Activated CD4-positive, alpha-beta T cell treated with anti-CD3 and anti-CD28 coated beads for 36 hours (primary cell): Measurements from ENCODE around the gene APOM. TPM values are rescaled to one million over a fixed set of nuclear protein-coding genes. Genes with fewer than 3 reads are reported as not detected.

Experiments
- ATAC-seq: fragments of 200-7000 bp; cut with Tn5 transposase; one replicate; pipeline ENCODE4 v1.10.0; 2021; ENCODE audit warnings: mild to moderate bottlenecking, moderate library complexity
- CTCF ChIA-PET: fragments of 350-600 bp; sonication (Branson Sonifier 250); formaldehyde crosslinking; loops from one replicate; lab custom pipeline; 2021; ENCODE audit warnings: antibody characterized with exemption; lab: Charles Lee
- POLR2A ChIA-PET: fragments of 350-600 bp; sonication (Branson Sonifier 250); formaldehyde crosslinking; loops from one replicate; lab custom pipeline; 2021; ENCODE audit warnings: antibody characterized with exemption, inconsistent platforms; lab: Charles Lee
- DNase-seq: peaks from one replicate; pipeline ENCODE4 v3.0.0-alpha.2; 2020
- H3K27ac Mint-ChIP-seq: one replicate; pipeline ENCODE4 v1.8.0; 2021; ENCODE audit warnings: mixed read lengths
- H3K27me3 Mint-ChIP-seq: one replicate; pipeline ENCODE4 v1.8.0; 2021; ENCODE audit warnings: mixed read lengths
- H3K36me3 Mint-ChIP-seq: one replicate; pipeline ENCODE4 v1.8.0; 2021; ENCODE audit warnings: low read depth, mixed read lengths
- H3K4me1 Mint-ChIP-seq: one replicate; pipeline ENCODE4 v1.8.0; 2021; ENCODE audit warnings: mixed read lengths
- H3K4me3 Mint-ChIP-seq: one replicate; pipeline ENCODE4 v1.8.0; 2021; ENCODE audit warnings: mild to moderate bottlenecking, moderate library complexity, mixed read lengths
- H3K9me3 Mint-ChIP-seq: one replicate; pipeline ENCODE4 v1.8.0; 2021; ENCODE audit warnings: low read depth, mixed read lengths
- intact Hi-C, 2 experiments: fragments of 100-400 bp; cut with DNase I in 1 of 2; cut with micrococcal nuclease in 1 of 2; formaldehyde crosslinking; loops; one replicate each; pipeline versions ENCODE4 v1.14.2 to v1.15.1; 2022 to 2024; cut with DNase I, micrococcal nuclease
- total RNA-seq, 2 experiments: library from RNA; stranded (reverse); gene quantifications; one replicate each; pipeline ENCODE4 v1.2.3, GENCODE V29; 2021

The APOM gene
- total RNA-seq, 2 experiments from 2014 or later: 3.4 to 4.0 TPM

GRCh38 chr6:31692353-31692752 lies 36.7 kb downstream of the APOM start:
- intact Hi-C loops: no loop called here
- ChIA-PET CTCF (interaction anchor here (1.1 to 1.2 kb wide), 2 partner anchors 78 to 138 kb away, joined by 3 read pairs; no protein-coding TSS in a partner anchor), POLR2A (no interaction called here)
- H3K9me3 Mint-ChIP-seq: no peaks in the 10 kb centered on the region
- H3K36me3 Mint-ChIP-seq: peaks cover 26% of the 10 kb centered on the region
- DNase-seq (no peak), ATAC-seq (no peak)
- no peak overlapping the region for H3K27ac Mint-ChIP-seq
- H3K4me1 Mint-ChIP-seq: peaks cover 9% of the 10 kb centered on the region
- H3K4me3 Mint-ChIP-seq: no peak overlapping the region
- no peaks in the 10 kb centered on the region for H3K27me3 Mint-ChIP-seq

GRCh38 chr6:31692886-31693285 lies 37.2 kb downstream of the APOM start:
- CTCF ChIA-PET: interaction anchor here (1.1 kb wide), 1 partner anchor 77 kb away, joined by 3 read pairs; no protein-coding TSS in a partner anchor
- no peak overlapping the region for H3K27ac Mint-ChIP-seq
- peaks cover 25% of the 10 kb centered on the region for H3K36me3 Mint-ChIP-seq

GRCh38 chr6:31693535-31693934 lies 37.8 kb downstream of the APOM start:
- ATAC-seq (no peak), DNase-seq (no peak)
- no peaks in the 10 kb centered on the region for H3K27me3 Mint-ChIP-seq
- intact Hi-C loops: no loop called here
- no peaks in the 10 kb centered on the region for H3K9me3 Mint-ChIP-seq
- CTCF ChIA-PET: interaction anchor here (1.0 kb wide), 1 partner anchor 76 kb away, joined by 3 read pairs; no protein-coding TSS in a partner anchor
- POLR2A ChIA-PET: interaction anchor here (0.7 kb wide), 1 partner anchor 67 kb away, joined by 4 read pairs; no protein-coding TSS in a partner anchor
- no peak overlapping the region for H3K27ac Mint-ChIP-seq
- peaks cover 26% of the 10 kb centered on the region for H3K36me3 Mint-ChIP-seq
- peaks cover 17% of the 10 kb centered on the region for H3K4me1 Mint-ChIP-seq
- H3K4me3 Mint-ChIP-seq: no peak overlapping the region

More at GRCh38 chr6:31692886-31693285, 37.2 kb downstream of the APOM start:
- H3K4me1 Mint-ChIP-seq: peaks cover 15% of the 10 kb centered on the region
- H3K9me3 Mint-ChIP-seq: no peaks in the 10 kb centered on the region
- H3K27me3 Mint-ChIP-seq: no peaks in the 10 kb centered on the region
- POLR2A ChIA-PET: no interaction called here
- H3K4me3 Mint-ChIP-seq: no peak overlapping the region
- DNase-seq (no peak), ATAC-seq (no peak)
- intact Hi-C loops: no loop called here

GRCh38 chr6:31697555-31697954 lies 41.9 kb downstream of the APOM start:
- H3K4me1 Mint-ChIP-seq: peaks cover 30% of the 10 kb centered on the region
- H3K36me3 Mint-ChIP-seq: peaks cover 25% of the 10 kb centered on the region
- ATAC-seq (peak; percentile 70), DNase-seq (peak; percentile 34)
- intact Hi-C loops: no loop called here
- ChIA-PET CTCF (interaction anchor here (0.7 to 1.3 kb wide), 3 partner anchors 33 to 134 kb away, joined by 3 read pairs; no protein-coding TSS in a partner anchor), POLR2A (no interaction called here)
- H3K27ac Mint-ChIP-seq: peak overlapping the region; percentile 80
- no peaks in the 10 kb centered on the region for H3K9me3 Mint-ChIP-seq
- H3K27me3 Mint-ChIP-seq: no peaks in the 10 kb centered on the region
- H3K4me3 Mint-ChIP-seq: no peak overlapping the region

GRCh38 chr6:31700740-31701401 lies 45.2 kb downstream of the APOM start:
- ChIA-PET CTCF (interaction anchor here (0.8 to 2.1 kb wide), 2 partner anchors 10 to 102 kb away, joined by 5 to 6 read pairs; no protein-coding TSS in a partner anchor), POLR2A (interaction anchor here (0.5 kb wide), 1 partner anchor 273 kb away, joined by 5 read pairs; no protein-coding TSS in a partner anchor)
- H3K4me3 Mint-ChIP-seq: peak overlapping the region; percentile 99
- ATAC-seq (no peak), DNase-seq (no peak)
- H3K27me3 Mint-ChIP-seq: no peaks in the 10 kb centered on the region
- intact Hi-C loops: no loop called here
- H3K4me1 Mint-ChIP-seq: peaks cover 33% of the 10 kb centered on the region
- no peaks in the 10 kb centered on the region for H3K9me3 Mint-ChIP-seq
- peaks cover 15% of the 10 kb centered on the region for H3K36me3 Mint-ChIP-seq
- peak overlapping the region; percentile 53 for H3K27ac Mint-ChIP-seq

GRCh38 chr6:31701666-31702404 lies 46.1 kb downstream of the APOM start:
- Mint-ChIP-seq H3K27me3 (no peaks in the 10 kb centered on the region), H3K4me3 (peak overlapping the region; percentile 99), H3K9me3 (no peaks in the 10 kb centered on the region), H3K27ac (peak overlapping the region; percentile 97), H3K4me1 (peaks cover 33% of the 10 kb centered on the region), H3K36me3 (peaks cover 15% of the 10 kb centered on the region)
- intact Hi-C loops: loop anchor here (2.0 kb wide), 4 partner anchors 37 to 125 kb away; partner anchors contain the start of genes BAG6 (in 1 of the 2), GPANK1 (in 1 of the 2) and HSPA1B (in 1 of the 2)
- POLR2A ChIA-PET: interaction anchor here (0.5 kb wide), 1 partner anchor 17 kb away, joined by 3 read pairs; no protein-coding TSS in a partner anchor
- CTCF ChIA-PET: interaction anchor here (0.6 to 2.1 kb wide), 3 partner anchors 11 to 187 kb away, joined by 3 to 6 read pairs (median 3); no protein-coding TSS in a partner anchor
- ATAC-seq (no peak), DNase-seq (no peak)

GRCh38 chr6:31702405-31702818 lies 46.7 kb downstream of the APOM start:
- ATAC-seq: peak; percentile 45
- Mint-ChIP-seq H3K27me3 (no peaks in the 10 kb centered on the region), H3K27ac (peak overlapping the region; percentile 97), H3K4me1 (peaks cover 30% of the 10 kb centered on the region), H3K4me3 (peak overlapping the region; percentile 99), H3K36me3 (peaks cover 13% of the 10 kb centered on the region), H3K9me3 (no peaks in the 10 kb centered on the region)
- intact Hi-C loops: loop anchor here (2.0 kb wide), 4 partner anchors 36 to 124 kb away; partner anchors contain the start of genes BAG6 (in 1 of the 2), GPANK1 (in 1 of the 2) and HSPA1B (in 1 of the 2)
- ChIA-PET CTCF (interaction anchor here (0.6 to 1.4 kb wide), 7 partner anchors 38 to 187 kb away, joined by 3 to 4 read pairs (median 3); partner anchors contain the start of genes GPANK1, HSPA1B and NEU1), POLR2A (interaction anchor here (0.5 to 1.3 kb wide), 2 partner anchors 18 to 37 kb away, joined by 3 to 5 read pairs; partner anchors contain the start of gene GPANK1)
- DNase-seq: peak; percentile 68

- peak within 1 kb of the TSS; percentile 99 for H3K4me3 Mint-ChIP-seq
- H3K36me3 Mint-ChIP-seq: peaks cover 8% of the 10 kb centered on the region
- peaks cover 23% of the 10 kb centered on the region for H3K4me1 Mint-ChIP-seq
- DNase-seq: peak; percentile 99
- no peaks in the 10 kb centered on the region for H3K27me3 Mint-ChIP-seq
- POLR2A ChIA-PET: interaction anchor here (0.6 to 1.3 kb wide), 6 partner anchors 33 to 104 kb away, joined by 3 to 6 read pairs (median 4); partner anchors contain the start of genes CLIC1, GPANK1 and LSM2
- peak; percentile 91 for ATAC-seq
- no peaks in the 10 kb centered on the region for H3K9me3 Mint-ChIP-seq
- H3K27ac Mint-ChIP-seq: peak within 1 kb of the TSS; percentile 97
- intact Hi-C loops: loop anchor here (1.0 to 2.0 kb wide), 16 partner anchors 22 to 269 kb away; partner anchors contain the start of genes BAG6 (in 2 of the 2), CLIC1 (in 1 of the 2), DDAH2 (in 1 of the 2) and DXO (in 1 of the 2)
- CTCF ChIA-PET: interaction anchor here (0.6 to 1.4 kb wide), 13 partner anchors 9 to 229 kb away, joined by 3 to 4 read pairs (median 3); partner anchors contain the start of genes DDAH2, GPANK1, HSPA1A and HSPA1B
Measured at GRCh38 chr6:31702819-31703716, 47.4 kb downstream of the APOM start, which contains the start of gene ABHD16A. TSS of gene ABHD16A (minus strand) at chr6:31703324. CDS start at chr6:31703281, 43 bp downstream.

- ChIA-PET CTCF (interaction anchor here (0.9 to 1.1 kb wide), 2 partner anchors 9 to 64 kb away, joined by 3 to 4 read pairs; no protein-coding TSS in a partner anchor), POLR2A (no interaction called here)
- peaks cover 21% of the 10 kb centered on the region for H3K4me1 Mint-ChIP-seq
- no peaks in the 10 kb centered on the region for H3K9me3 Mint-ChIP-seq
- intact Hi-C loops: no loop called here
- no peak overlapping the region for H3K4me3 Mint-ChIP-seq
- H3K27ac Mint-ChIP-seq: no peak overlapping the region
- no peak for ATAC-seq
- H3K36me3 Mint-ChIP-seq: peaks cover 4% of the 10 kb centered on the region
- no peaks in the 10 kb centered on the region for H3K27me3 Mint-ChIP-seq
- no peak for DNase-seq
Measured at GRCh38 chr6:31705931-31706330, 50.2 kb downstream of the APOM start.

- ChIA-PET POLR2A (no interaction called here), CTCF (interaction anchor here (0.7 to 1.1 kb wide), 3 partner anchors 8 to 123 kb away, joined by 3 to 4 read pairs (median 4); no protein-coding TSS in a partner anchor)
- ATAC-seq (no peak), DNase-seq (no peak)
- H3K4me3 Mint-ChIP-seq: no peak within 1 kb of the TSS
- H3K27ac Mint-ChIP-seq: no peak within 1 kb of the TSS
- H3K27me3 Mint-ChIP-seq: no peaks in the 10 kb centered on the region
- intact Hi-C loops: no loop called here
- H3K36me3 Mint-ChIP-seq: peaks cover 4% of the 10 kb centered on the region
- no peaks in the 10 kb centered on the region for H3K9me3 Mint-ChIP-seq
- H3K4me1 Mint-ChIP-seq: peaks cover 16% of the 10 kb centered on the region
Measured at GRCh38 chr6:31706599-31706998, 50.9 kb downstream of the APOM start, which contains the start of gene LY6G6F. TSS of gene LY6G6F (plus strand) at chr6:31706866. CDS start at chr6:31706907, 41 bp downstream.
